NCI-H226 (cell line): ENCODE measurements around the gene MYO15B.
A peak's percentile ranks its signal among the peaks of the same experiment; 100 is the strongest.

Experiments used
- DNase-seq: peaks from one replicate; pipeline ENCODE4 v3.0.0-alpha.2; 2015

MYO15B gene

GRCh38 chr17:75604034-75604695 is 16.6 kb downstream of the MYO15B start:
- no peak for DNase-seq

DNA sequence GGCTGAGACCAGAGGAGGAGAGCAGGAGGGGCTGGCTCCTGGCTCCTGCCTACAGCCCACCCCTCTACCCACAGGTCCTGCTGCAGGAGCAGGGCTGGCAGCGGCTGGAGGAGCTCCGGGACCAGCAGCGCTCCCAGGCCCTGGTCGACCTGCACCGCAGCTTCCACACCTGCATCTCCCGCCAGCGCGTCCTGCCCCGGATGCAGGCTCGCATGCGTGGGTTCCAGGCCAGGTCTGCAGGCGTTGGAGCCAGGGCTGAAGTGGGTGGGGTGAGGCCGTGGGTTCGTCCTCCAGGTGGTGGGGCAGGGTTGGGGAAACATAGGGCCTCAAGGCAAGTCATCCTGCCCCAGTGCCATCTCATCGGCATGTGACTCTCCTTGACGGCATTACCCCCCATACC is 18.2 kb downstream of the MYO15B start:
- no peak for DNase-seq

DNA sequence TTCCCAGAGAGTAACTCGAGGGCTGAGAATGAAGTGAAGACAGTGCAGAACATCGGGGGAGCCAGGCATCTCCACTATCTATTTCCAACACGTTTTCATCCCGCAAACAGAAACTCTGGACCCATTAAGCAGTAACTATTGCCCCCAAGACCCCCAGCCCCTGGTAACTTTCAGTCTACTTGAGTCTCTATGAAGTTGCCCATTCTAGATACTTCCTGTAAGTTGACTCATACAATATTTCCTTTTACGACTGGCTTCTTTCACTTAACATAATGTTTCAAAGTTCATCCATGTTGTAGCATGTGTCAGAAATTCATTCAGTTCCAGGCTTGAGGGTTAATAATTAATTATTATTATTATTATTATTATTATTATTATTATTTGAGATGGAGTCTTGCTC is 19.5 kb downstream of the MYO15B start:
- DNase-seq, result no peak

GRCh38 chr17:75610103-75610984 is 22.7 kb downstream of the MYO15B start:
- no peak for DNase-seq

DNA sequence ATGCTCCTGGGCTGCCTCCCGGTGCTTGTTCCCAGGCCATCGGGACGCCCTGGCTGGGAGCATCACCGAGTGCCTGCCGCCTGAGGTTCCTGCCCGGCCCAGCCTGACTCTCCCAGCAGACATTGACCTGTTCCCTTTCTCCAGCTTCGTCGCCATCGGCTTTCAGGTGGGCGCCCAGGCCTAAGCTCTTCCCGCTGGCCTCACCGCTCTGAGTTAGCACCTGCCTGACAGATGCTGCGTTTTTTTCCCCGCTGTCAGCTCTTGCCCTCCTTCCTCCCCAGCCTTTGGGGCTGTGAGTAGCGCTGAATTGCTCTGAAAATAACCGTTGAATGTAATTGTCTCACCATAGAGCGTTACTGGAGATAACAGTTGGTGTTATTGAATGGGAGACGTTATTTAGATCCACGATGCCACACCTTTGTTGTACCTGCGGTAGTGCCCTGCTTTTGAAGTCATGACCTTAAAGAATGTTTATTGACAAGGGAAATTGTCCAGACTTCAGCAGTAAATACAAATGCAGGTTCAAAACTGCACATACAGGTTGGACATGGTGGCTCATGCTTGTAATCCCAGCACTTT is 24.3 kb downstream of the MYO15B start:
- DNase-seq, result no peak

GRCh38 chr17:75612906-75613626 is 25.5 kb downstream of the MYO15B start:
- DNase-seq, result no peak

DNA sequence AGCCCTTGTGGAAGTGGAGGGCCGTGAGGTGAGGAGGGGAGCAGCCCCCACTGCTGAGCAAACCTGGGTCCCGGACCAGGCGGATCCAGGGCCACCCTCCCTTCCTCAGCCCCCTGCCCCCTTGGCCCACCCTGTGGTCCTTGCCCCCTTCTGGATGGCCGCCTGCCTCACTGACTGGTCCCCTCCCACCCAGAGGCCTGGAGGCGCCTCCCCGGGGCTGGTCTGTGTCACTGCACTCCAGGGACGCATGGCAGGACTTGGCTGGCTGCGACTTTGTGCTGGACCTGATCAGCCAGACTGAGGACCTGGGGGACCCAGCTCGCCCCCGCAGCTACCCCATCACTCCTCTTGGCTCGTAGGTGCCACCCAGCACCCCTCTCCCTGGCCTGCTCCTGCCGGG is 26.4 kb downstream of the MYO15B start:
- DNase-seq, result no peak

- no peak for DNase-seq
These were observed 27.1 kb downstream of the MYO15B start for GRCh38 chr17:75614556-75615270.

DNA sequence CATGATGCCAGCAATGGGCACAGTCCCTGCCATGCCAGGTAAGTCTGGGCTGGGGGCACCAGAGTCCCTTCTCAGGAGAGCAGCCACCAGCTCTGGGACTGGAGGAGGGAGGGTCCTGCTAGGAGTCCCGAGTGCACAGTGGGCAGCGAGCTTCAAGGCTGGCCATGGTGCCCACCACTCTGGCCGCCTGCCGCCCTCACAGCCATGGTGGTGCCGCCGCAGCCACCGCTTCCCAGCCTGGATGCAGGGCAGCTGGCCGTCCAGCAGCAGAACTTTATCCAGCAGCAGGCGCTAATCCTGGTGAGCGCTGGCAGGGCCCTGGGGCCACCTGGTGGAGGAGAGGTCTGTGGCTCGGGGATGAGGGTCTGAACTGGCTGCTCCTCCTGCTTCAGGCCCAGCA is 27.7 kb downstream of the MYO15B start:
- no peak for DNase-seq

- DNase-seq, result no peak
These were observed 29.0 kb downstream of the MYO15B start for GRCh38 chr17:75616521-75617122.

GRCh38 chr17:75617218-75617617 is 29.6 kb downstream of the MYO15B start:
- DNase-seq, result no peak

GRCh38 chr17:75617675-75618074 is 30.1 kb downstream of the MYO15B start:
- no peak for DNase-seq

GRCh38 chr17:75619506-75620431 is 32.2 kb downstream of the MYO15B start:
- peak; percentile 24 for DNase-seq

DNA sequence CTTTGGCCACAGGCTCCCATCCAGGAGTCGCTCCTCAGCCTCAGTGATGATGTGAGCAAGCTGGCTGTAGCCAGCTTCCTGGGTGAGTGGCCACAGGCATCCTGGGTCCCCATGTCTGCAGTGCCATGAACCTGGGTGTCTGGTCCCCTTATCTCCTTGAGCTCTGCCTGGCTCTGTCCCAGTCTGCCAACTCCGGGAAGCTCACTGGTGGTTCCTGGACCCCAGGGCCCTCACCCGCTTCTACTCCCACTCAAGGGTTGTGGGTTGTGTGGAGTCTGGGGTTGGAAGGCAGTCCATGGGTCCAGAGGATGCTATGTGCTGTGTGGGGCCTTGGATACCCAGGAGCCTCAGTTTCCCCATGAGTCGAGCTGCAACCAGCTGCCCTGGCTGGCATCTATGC is 33.9 kb downstream of the MYO15B start:
- no peak for DNase-seq

DNA sequence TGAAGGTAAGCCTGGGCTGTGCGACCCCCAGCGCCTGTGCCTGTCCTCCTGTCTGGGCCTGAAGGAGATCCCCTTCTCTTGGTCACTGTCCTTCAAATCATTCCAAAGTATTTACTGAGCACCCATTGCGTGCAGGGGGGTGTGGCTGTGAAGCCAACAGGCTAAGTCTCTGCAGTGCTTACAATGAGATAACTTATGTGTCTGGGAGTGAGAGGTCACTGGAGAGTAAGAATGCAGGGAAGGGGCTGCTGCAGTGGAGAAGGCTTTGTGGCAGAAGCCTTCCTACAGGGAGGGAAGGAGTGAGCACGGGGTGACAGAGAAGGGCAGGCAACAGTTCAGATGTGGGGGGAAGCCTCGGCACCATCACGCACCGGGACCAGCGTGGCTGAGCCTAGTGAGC is 34.5 kb downstream of the MYO15B start:
- DNase-seq, result no peak

- DNase-seq, result no peak
These were observed 35.2 kb downstream of the MYO15B start for GRCh38 chr17:75622771-75623273.

- DNase-seq, result no peak
These were observed 35.8 kb downstream of the MYO15B start for GRCh38 chr17:75623386-75623785.

GRCh38 chr17:75624021-75624420 is 36.4 kb downstream of the MYO15B start:
- no peak for DNase-seq

GRCh38 chr17:75624714-75625345 is 37.2 kb downstream of the MYO15B start:
- DNase-seq, result no peak

DNA sequence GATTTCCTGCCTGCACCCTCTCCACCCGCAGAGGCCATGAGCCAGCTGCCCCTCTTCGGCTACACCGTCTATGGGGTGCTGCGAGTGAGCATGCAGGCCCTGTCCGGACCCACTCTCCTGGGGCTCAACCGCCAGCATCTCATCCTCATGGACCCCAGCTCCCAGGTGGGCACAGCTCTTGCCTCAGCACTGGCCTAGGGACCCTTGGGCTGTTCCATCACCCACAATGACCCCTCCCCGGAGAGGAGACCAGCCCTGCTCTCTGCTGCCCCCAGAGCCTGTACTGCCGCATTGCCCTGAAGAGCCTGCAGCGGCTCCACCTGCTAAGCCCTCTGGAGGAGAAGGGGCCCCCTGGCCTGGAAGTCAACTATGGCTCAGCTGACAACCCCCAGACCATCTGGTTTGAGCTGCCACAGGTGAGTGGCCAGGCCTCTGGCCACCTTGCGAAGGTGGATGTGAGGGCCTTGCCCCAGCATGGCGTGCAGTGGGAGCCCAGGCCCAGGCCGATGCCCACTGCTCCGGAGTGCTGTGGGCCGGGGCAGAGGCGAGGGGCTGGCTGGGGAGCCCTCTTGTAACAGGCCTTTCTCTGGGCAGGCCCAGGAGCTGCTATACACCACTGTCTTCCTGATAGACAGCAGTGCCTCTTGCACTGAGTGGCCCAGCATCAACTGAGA is 38.4 kb downstream of the MYO15B start:
- no peak for DNase-seq
